PFSK-1 (cell line): Measurements from ENCODE around the gene TNFRSF11A.

Source experiments
- FOXP2 ChIP-seq: optimal IDR thresholded peaks from 2 replicates; pipeline ENCODE3; 2011; ENCODE audit warnings: borderline replicate concordance, control low read depth, inconsistent platforms; ENCODE audit not compliant: insufficient read depth; ENCODE audit errors: extremely low read length, extremely low read depth
- POLR2AphosphoS5 ChIP-seq: IDR thresholded peaks from 2 replicates; pipeline ENCODE4 v1.6.1; 2012; ENCODE audit warnings: low read depth, mild to moderate bottlenecking, control low read depth, low read length, moderate library complexity
- REST ChIP-seq, 2 experiments: IDR thresholded peaks; 2 replicates each; pipeline versions ENCODE4 v1.6.1 to v1.8.0; 2011 to 2012; ENCODE audit warnings: low read depth in 2 of 2, low read length in 2 of 2, control low read depth in 1 of 2, inconsistent platforms in 1 of 2, mild to moderate bottlenecking in 1 of 2, moderate library complexity in 1 of 2; ENCODE audit not compliant: insufficient read depth in 1 of 2
- SIN3A ChIP-seq: IDR thresholded peaks from 2 replicates; pipeline ENCODE4 v1.6.1; 2012; ENCODE audit warnings: mild to moderate bottlenecking, low read length, moderate library complexity, borderline replicate concordance; ENCODE audit not compliant: insufficient read depth
- TAF1 ChIP-seq: IDR thresholded peaks from 2 replicates; pipeline ENCODE4 v1.6.1; 2012; ENCODE audit warnings: low read length, control low read depth, borderline replicate concordance; ENCODE audit not compliant: insufficient read depth

Gene TNFRSF11A

GRCh38 chr18:62369129-62369644 lies 44.1 kb downstream of the TNFRSF11A start:
- TF ChIP-seq REST (IDR thresholded peaks at IDR 0.05; ENCODE audit: insufficient read depth in 1 of 2, low read depth in 2 of 2, low read length in 2 of 2) (no peak), SIN3A (no peak), POLR2AphosphoS5 (no peak), TAF1 (no peak), FOXP2 (no peak)

DNA sequence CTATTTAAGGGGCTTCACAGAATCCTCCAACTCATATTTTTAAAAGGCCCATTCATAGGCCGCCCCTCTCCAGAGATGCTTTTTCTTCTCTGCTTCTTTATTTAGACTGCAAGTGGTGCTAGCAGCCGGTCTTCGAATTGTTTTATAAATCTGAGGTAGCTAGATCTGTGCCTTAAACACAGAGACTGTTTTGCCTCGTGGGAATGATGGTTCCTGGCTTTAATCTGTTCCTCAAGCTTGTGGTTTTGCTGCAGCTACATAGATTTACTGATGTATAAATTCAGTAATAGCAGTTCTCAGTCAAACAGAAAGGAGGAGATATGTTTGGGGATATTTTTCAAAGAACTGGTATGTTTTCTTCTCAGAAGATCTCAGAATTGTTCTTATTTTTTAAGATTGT lies 45.3 kb downstream of the TNFRSF11A start:
- TF ChIP-seq POLR2AphosphoS5, result no peak
- no peak for TF ChIP-seq SIN3A
- TF ChIP-seq TAF1, result no peak
- TF ChIP-seq REST (IDR thresholded peaks at IDR 0.05; ENCODE audit: insufficient read depth in 1 of 2, low read depth in 2 of 2, low read length in 2 of 2), result no peak
- no peak for TF ChIP-seq FOXP2

DNA sequence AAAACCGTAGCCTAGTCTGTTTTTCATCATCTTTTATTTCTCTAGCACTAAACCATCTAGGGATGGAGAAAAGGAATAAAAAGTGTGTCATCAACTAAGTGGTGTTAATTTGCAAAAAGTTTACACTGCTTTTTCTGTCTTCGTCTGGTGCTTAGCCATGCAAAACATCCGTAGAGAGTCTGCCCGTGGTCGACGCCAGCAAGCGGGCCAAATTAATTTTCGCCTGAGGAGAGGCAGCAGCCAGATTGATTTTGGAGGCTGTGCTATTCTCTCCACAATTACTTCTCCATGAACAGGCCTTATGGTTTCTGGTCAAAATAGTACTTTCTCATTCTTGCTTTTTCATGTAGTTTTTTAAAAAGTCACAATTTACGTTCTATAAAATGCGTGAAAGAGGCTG lies 46.3 kb downstream of the TNFRSF11A start:
- TF ChIP-seq REST (IDR thresholded peaks at IDR 0.05; ENCODE audit: insufficient read depth in 1 of 2, low read depth in 2 of 2, low read length in 2 of 2) (no peak), POLR2AphosphoS5 (no peak), FOXP2 (no peak), SIN3A (no peak), TAF1 (no peak)

- TF ChIP-seq REST (IDR thresholded peaks at IDR 0.05; ENCODE audit: insufficient read depth in 1 of 2, low read depth in 2 of 2, low read length in 2 of 2), result no peak
Observed at GRCh38 chr18:62372156-62372555, 47.0 kb downstream of the TNFRSF11A start.

DNA sequence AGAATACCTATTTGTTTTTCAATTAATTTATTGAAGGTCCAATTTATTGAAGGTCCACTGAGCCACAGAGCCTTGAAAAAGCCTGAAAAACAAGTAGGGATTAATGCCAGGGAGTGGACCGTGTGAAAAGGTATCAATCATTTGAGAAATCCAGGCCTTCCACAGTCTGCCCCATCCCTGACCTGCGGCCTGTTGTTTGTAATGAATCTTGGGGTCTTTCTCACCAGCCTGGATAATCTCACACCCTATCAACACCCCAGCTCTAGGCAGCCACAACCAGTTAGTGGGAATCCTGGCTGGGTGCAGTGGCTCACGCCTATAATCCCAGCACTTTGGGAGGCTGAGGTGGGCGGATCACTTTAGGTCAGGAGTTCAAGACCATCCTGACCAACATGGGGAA lies 47.8 kb downstream of the TNFRSF11A start:
- no peak for TF ChIP-seq REST (IDR thresholded peaks at IDR 0.05; ENCODE audit: insufficient read depth in 1 of 2, low read depth in 2 of 2, low read length in 2 of 2)
- TF ChIP-seq TAF1, result no peak
- no peak for TF ChIP-seq FOXP2
- TF ChIP-seq POLR2AphosphoS5, result no peak
- no peak for TF ChIP-seq SIN3A
